CD4-positive, alpha-beta T cell treated with Interleukin-17A for 1 hour (primary cell): ENCODE data around the gene NRN1L.
"Not testable (repeated sequence)": the region's sequence is repeated elsewhere in the genome, so short reads cannot be mapped to it uniquely, and the experiment has no call there.

Source experiments
- DNase-seq: peaks from one replicate; pipeline ENCODE4 v3.0.0-alpha.2; 2020

The NRN1L gene

GRCh38 chr16:67861877-67862276 is 22.8 kb upstream of the NRN1L start:
- DNase-seq = no peak

- DNase-seq = no peak
Observed at GRCh38 chr16:67862623-67863583, 21.8 kb upstream of the NRN1L start.

GRCh38 chr16:67864044-67864443 is 20.6 kb upstream of the NRN1L start:
- DNase-seq = not testable (repeated sequence)

DNA sequence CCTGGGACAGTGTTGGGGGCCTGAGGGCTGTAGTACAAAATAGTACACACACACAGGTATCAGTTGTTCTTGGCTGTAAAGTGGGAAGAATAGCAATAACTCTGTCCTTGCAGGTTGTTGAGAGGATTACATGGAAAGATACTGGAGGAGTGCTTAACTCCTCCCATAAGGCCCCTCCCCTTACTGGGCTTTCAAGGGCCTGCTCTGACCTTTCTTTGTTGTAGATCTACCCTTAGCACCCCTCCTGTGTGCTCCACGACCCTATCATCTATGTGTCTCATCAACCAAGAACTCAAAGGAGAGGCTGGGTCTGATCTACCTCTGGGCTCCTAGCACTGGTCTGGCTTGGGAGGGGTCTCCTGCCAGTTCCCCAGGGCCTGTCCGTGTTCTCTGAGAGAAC is 20.1 kb upstream of the NRN1L start:
- no peak for DNase-seq

DNA sequence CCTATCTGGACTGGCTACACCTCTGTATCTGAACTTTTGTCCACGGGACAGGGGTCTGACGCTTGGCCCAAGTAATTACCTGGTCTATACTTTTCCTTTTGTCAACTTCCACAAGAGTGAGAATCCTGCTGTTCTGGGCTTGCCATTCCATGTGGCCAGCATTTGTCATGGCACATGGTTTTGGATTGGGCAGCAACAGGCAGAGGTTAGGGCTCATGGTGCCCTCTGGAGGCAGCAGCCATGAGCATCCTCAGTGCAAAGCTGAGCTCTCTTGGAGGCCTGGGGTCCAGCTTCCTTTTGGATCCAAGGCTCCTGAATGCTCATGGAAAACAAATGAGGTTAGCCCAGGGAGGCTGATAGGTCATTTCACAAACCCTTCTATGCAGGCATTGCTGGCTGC is 19.4 kb upstream of the NRN1L start:
- peak; percentile 35 for DNase-seq

GRCh38 chr16:67868290-67868689 is 16.4 kb upstream of the NRN1L start:
- no peak for DNase-seq

GRCh38 chr16:67869653-67870052 is 15.0 kb upstream of the NRN1L start:
- DNase-seq = no peak

- DNase-seq = no peak
Observed at GRCh38 chr16:67871256-67871655, 13.4 kb upstream of the NRN1L start.

DNA sequence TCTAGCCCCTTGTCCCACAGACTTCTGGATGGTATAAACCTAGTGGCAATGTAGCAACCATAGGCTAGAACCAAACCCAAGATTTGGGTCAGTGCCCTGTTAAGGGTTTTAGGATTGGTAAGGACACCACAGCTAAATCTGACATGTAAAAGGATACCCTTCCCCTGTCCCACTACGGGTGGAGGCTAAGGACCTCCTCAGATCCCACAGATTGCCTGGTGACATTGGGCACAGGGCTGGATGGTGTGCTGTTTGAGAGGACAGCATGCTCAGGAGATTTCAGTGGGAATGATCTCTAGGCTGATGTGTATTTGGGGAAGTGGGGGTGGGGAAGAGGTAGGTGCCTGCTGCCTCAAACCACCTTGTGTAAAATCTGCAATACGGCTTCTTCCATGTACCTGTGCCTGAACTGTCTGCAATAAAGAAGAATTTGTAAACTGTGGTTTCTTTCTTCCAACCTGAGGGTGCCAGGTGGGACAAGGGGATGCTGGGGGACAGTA is 12.5 kb upstream of the NRN1L start:
- no peak for DNase-seq

DNA sequence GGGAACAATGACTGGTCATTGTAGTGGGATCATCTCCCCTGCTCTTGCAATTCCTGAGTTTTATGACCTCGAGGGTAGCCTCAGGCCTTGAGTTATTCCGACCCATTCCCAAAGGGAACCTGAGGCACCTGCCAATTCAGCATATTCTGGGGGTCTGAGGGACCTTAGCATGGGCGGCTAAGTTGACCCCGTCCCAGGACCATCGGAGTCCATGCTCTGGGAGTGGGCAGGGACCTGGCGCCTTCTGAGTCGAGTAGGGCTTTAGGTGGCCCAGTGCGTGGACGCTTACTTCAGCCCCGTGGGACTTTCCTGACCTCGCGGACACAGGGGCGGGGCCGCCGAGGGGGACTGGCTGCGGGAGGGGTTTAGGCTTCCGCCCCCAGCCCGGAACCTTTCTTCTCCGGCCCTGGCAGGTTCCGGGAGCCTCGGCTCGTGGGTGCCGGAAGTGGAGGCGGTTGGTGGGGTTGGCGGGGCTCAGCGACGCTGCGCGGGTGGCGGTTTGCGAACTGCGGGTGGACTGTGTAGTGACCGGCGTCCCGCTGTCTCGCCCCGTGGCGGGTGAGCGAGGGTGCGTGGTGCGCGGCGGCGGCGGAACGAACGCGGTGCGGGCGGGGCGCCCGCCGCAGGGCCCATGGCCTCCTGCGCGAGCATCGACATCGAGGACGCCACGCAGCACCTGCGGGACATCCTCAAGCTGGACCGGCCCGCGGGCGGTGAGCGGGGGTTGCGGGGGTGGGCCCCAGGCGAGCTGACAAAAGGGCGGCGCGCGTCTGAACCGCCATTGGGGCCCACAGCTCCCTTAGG is 11.9 kb upstream of the NRN1L start, which contains the start of gene EDC4:
EDC4 (plus strand) TSS at position 422 of the 804 bp plus-strand sequence; CDS start at position 632, 210 bp downstream.
- DNase-seq = peak; percentile 91

DNA sequence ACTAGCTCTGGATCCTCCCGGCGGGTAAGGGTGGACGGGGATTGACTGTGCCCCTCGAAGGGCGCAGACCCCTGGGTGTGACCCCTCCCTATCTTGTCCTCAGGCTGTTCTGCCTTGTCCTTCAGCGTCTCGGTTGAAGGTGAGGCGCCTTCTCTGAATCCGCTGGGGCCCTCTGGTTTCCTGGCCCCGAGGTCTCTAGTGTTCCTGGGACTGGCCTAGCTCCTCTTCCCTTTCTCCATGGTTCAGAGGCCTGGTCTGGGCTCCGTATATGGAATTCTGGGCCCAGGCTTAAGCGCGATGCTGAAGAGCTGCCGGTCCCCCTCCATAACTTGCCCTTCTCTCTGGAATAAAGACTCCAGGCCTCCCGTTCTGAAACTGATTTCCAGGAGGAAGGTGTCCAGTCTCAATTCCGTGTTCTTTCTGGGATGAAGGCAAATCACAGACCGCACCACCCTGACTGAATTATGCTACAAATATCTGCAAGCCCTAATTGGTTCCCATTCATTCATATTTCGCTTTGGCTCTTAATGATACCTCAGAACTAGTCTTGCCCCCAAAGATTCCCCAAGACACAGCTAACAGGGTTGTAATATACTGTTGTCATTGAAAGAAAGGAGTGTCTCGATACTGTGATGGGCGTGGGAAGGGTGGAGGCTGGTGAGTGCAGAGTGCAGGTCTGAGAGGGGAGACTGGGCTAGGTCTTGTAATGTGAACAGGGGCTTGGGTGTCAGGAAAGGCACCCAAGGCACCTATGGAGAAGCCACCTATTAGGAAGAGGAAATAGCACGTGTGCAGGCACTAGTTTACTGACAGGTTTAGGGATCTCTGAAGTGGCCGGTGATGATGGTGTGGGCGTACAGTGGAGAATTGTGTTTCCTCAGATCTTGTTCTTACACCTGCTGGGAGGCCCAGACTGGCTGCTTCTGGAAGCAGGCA is 11.0 kb upstream of the NRN1L start:
- no peak for DNase-seq

DNA sequence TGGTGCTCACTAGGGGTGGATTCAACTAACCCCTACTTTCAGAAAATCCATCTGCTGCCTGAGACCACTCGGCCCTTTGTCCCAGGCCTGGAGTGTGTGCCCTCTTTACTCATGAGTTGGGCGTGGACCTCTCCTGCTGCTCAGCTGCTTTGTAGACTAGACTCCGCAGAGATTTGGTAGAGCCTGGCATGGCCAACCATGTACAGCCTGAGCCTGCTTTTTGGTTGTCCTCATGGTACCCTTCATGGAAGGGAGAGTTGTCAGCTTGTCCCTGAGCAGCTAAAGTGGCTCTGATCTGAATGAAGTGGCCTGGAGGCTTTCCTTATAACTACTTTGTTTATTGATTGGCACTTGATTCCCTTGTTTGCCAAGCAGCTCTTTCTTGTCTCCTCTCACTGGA is 10.3 kb upstream of the NRN1L start:
- DNase-seq = no peak

DNA sequence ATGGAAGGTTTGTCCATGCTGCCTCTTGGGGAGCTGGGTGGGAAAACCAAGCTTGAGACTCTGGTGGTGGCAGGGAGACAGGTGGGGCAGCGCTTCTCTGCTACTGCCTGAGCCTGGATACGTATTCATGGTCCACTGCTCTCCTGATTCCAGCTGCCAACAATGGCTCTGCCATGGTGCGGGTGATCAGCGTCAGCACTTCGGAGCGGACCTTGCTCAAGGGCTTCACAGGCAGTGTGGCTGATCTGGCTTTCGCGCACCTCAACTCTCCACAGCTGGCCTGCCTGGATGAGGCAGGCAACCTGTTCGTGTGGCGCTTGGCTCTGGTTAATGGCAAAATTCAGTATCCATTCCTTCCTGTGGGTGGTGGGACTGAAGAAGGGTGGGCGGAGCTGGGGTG is 7.6 kb upstream of the NRN1L start:
- no peak for DNase-seq

DNA sequence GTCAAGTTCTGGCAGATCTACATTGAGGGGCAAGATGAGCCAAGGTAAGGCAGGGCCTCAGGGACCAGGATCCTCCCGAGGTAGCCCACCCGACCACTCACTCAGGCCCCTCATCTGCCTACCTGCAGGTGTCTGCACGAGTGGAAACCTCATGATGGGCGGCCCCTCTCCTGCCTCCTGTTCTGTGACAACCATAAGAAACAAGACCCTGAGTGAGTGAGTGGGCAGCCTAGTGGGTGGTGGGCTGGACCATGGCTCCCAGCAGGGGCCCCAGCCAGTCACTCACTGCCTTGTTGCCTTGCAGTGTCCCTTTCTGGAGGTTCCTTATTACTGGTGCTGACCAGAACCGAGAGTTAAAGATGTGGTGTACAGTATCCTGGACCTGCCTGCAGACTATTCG is 6.5 kb upstream of the NRN1L start:
- no peak for DNase-seq

GRCh38 chr16:67878846-67879245 is 5.8 kb upstream of the NRN1L start:
- no peak for DNase-seq

DNA sequence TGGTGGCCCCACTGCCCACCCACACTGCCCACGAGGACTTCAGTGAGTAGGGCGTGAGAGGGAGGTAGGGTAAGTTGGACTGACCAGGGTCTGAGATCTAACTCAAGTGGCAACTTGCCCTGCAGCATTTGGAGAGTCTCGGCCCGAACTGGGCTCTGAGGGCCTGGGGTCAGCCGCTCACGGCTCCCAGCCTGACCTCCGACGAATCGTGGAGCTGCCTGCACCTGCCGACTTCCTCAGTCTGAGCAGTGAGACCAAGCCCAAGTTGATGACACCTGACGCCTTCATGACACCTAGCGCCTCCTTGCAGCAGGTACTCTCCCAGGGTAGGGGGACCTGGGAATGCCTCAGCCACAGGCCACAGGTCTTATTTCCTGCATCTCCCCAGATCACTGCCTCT is 5.2 kb upstream of the NRN1L start:
- no peak for DNase-seq

DNA sequence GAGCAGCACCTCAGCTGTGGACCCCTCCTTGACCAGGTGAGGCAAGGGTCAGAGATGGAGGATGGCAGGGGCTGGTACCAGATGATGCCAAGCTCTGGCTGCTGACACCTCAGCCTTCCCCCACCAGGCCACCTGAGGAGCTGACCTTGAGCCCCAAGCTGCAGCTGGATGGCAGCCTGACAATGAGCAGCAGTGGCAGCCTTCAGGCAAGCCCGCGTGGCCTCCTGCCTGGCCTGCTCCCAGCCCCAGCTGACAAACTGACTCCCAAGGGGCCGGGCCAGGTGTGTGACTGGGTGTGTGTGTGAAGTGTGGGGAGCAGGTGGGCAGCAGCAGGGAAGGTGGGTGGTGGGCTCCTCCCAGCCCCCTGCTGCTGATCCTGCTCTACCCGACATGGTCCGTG is 4.7 kb upstream of the NRN1L start:
- no peak for DNase-seq

DNA sequence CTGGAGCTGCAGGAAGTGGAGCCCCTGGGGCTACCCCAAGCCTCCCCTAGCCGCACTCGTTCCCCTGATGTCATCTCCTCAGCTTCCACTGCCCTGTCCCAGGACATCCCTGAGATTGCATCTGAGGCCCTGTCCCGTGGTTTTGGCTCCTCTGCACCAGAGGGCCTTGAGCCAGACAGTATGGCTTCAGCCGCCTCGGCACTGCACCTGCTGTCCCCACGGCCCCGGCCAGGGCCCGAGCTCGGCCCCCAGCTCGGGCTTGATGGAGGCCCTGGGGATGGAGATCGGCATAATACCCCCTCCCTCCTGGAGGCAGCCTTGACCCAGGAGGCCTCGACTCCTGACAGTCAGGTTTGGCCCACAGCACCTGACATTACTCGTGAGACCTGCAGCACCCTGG is 4.1 kb upstream of the NRN1L start:
- no peak for DNase-seq

- no peak for DNase-seq
Observed at GRCh38 chr16:67881621-67882161, 3.0 kb upstream of the NRN1L start.

GRCh38 chr16:67882374-67883145 is 2.1 kb upstream of the NRN1L start:
- no peak for DNase-seq

- DNase-seq = no peak
Observed at GRCh38 chr16:67883146-67883871, 1.4 kb upstream of the NRN1L start.
